CD8-positive, alpha-beta memory T cell (primary cell): ENCODE measurements around the gene PLA2G4D. TPM values are rescaled to one million over a fixed set of nuclear protein-coding genes. Genes with fewer than 3 reads are reported as not detected.
A peak's percentile ranks its signal among the peaks of the same experiment; 100 is the strongest.

ENCODE experiments used
- CTCF ChIA-PET: fragments of 350-600 bp; sonication (Branson Sonifier 250); formaldehyde crosslinking; loops from one replicate; lab custom pipeline; 2021; ENCODE audit warnings: antibody characterized with exemption; lab: Charles Lee
- POLR2A ChIA-PET: fragments of 350-600 bp; sonication (Branson Sonifier 250); formaldehyde crosslinking; loops from one replicate; lab custom pipeline; 2021; ENCODE audit warnings: antibody characterized with exemption; lab: Charles Lee
- DNase-seq, 5 donors: peaks; one replicate each; pipeline versions ENCODE4 v3.0.0 to v3.0.0-alpha.2; 2020 to 2022; ENCODE audit warnings: mixed read lengths in 1 of 5
- H3K27ac ChIP-seq: one replicate; pipeline ENCODE4 v1.7.0; 2013; ENCODE audit warnings: low read depth, mild to moderate bottlenecking, low read length, moderate library complexity
- H3K27me3 ChIP-seq: 2 replicates; pipeline ENCODE4 v1.7.0; 2013; ENCODE audit warnings: low read length, mild to moderate bottlenecking; ENCODE audit not compliant: insufficient read depth, poor library complexity, severe bottlenecking
- H3K36me3 ChIP-seq: 2 replicates; pipeline ENCODE4 v1.7.0; 2013; ENCODE audit warnings: mild to moderate bottlenecking, low read length, moderate library complexity; ENCODE audit not compliant: insufficient read depth
- H3K4me1 ChIP-seq: 2 replicates; pipeline ENCODE4 v1.7.0; 2013; ENCODE audit warnings: mild to moderate bottlenecking, low read length, moderate library complexity; ENCODE audit not compliant: insufficient read depth
- H3K4me3 ChIP-seq: 2 replicates; pipeline ENCODE4 v1.7.0; 2013; ENCODE audit warnings: mild to moderate bottlenecking, low read length
- H3K9me3 ChIP-seq: 2 replicates; pipeline ENCODE4 v1.7.0; 2013; ENCODE audit warnings: mild to moderate bottlenecking, low read length
- H3K27ac Mint-ChIP-seq, 8 donors: one replicate each; pipeline ENCODE4 v1.8.0; 2020 to 2021; ENCODE audit warnings: mixed read lengths in 8 of 8, mild to moderate bottlenecking in 6 of 8, inconsistent platforms in 3 of 8, moderate library complexity in 3 of 8
- H3K27me3 Mint-ChIP-seq, 2 donors: one replicate each; pipeline ENCODE4 v1.8.0; 2020 to 2021; ENCODE audit warnings: mixed read lengths in 2 of 2, mild to moderate bottlenecking in 1 of 2, moderate library complexity in 1 of 2
- H3K36me3 Mint-ChIP-seq, 3 donors: one replicate each; pipeline ENCODE4 v1.8.0; 2020 to 2021; ENCODE audit warnings: mixed read lengths in 3 of 3, inconsistent platforms in 1 of 3, mild to moderate bottlenecking in 1 of 3
- H3K4me1 Mint-ChIP-seq, 3 donors: one replicate each; pipeline ENCODE4 v1.8.0; 2020 to 2021; ENCODE audit warnings: mixed read lengths in 3 of 3, inconsistent platforms in 1 of 3, mild to moderate bottlenecking in 1 of 3
- H3K4me3 Mint-ChIP-seq, 7 donors: one replicate each; pipeline ENCODE4 v1.8.0; 2020 to 2021; ENCODE audit warnings: mixed read lengths in 7 of 7, mild to moderate bottlenecking in 6 of 7, moderate library complexity in 4 of 7, inconsistent platforms in 2 of 7
- H3K9me3 Mint-ChIP-seq, 5 donors: one replicate each; pipeline ENCODE4 v1.8.0; 2020 to 2022; ENCODE audit warnings: mixed read lengths in 5 of 5, mild to moderate bottlenecking in 3 of 5, moderate library complexity in 2 of 5, inconsistent platforms in 1 of 5
- polyA plus RNA-seq: library from polyadenylated mRNA; unstranded; fragments of 300-500 nt; fragmentation: Illumina TruSeq; gene quantifications from one replicate; pipeline ENCODE4 v1.2.3, GENCODE V29; 2021
- total RNA-seq, 2 experiments: library from RNA; stranded (reverse); gene quantifications; one replicate each; pipeline ENCODE4 v1.2.3, GENCODE V29; 2021

Gene PLA2G4D
- total and polyA plus RNA-seq, 3 experiments from 2014 or later: not detected

DNA sequence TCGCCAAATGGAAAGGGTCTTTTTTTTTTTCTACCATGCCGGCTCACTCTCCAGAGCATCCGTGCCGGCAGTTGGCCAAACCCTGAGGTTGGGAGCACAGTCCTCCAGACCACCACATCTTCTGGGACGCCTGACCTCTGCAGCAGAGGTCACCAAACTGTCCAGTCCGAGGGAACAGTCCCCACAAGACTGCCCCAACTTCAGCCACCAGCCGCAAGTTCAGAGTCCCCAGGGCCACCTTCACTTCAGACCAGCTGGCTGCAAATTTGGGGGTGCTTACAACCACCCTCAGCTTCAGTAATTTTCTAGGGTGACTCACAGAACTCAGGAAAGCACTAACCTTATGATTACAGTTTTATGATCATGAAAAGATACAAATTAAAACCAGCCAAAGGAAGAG lies 28.9 kb downstream of the PLA2G4D start:
- no peaks in the 10 kb centered on the region for H3K36me3 ChIP-seq
- H3K27me3 ChIP-seq: no peaks in the 10 kb centered on the region
- H3K27me3 Mint-ChIP-seq: peaks cover 17 to 36% of the 10 kb centered on the region in 2 donors
- H3K27ac ChIP-seq: no peak overlapping the region
- no peak overlapping the region for H3K4me3 ChIP-seq
- H3K4me3 Mint-ChIP-seq: no peak overlapping the region
- POLR2A ChIA-PET: no interaction called here
- peaks cover 0 to 14% (median 5%) of the 10 kb centered on the region in 5 donors for H3K9me3 Mint-ChIP-seq
- no peak overlapping the region for H3K27ac Mint-ChIP-seq
- CTCF ChIA-PET: interaction anchor here (1.1 kb wide), 1 partner anchor 76 kb away, joined by 4 read pairs; no protein-coding TSS in a partner anchor
- peaks cover 0 to 4% (median 2%) of the 10 kb centered on the region in 3 donors for H3K4me1 Mint-ChIP-seq
- no peaks in the 10 kb centered on the region for H3K9me3 ChIP-seq
- H3K36me3 Mint-ChIP-seq: peaks cover 0 to 9% (median 0%) of the 10 kb centered on the region in 3 donors
- no peak for DNase-seq
- no peaks in the 10 kb centered on the region for H3K4me1 ChIP-seq

DNA sequence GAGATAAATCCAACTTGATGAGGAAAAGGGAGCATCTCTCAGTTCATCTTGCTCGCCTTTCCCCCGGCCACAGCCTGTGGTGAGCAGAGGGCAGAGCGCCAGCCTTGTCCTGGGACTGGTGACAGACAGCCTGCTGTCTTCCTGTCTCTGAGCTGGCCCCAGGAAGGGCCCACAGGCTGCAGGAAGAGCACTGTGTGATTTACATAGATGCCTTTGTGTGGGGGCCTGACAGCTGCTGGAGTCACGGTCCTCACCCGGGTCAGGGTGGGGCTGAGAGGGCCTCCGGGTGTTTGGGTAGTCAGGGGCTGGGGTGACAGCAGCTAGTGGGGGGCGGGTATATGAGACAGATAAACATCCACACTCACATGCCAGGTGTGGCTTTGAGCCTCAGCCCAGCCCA lies 29.3 kb downstream of the PLA2G4D start:
- DNase-seq: no peak
- POLR2A ChIA-PET: no interaction called here
- no peaks in the 10 kb centered on the region for H3K36me3 ChIP-seq

DNA sequence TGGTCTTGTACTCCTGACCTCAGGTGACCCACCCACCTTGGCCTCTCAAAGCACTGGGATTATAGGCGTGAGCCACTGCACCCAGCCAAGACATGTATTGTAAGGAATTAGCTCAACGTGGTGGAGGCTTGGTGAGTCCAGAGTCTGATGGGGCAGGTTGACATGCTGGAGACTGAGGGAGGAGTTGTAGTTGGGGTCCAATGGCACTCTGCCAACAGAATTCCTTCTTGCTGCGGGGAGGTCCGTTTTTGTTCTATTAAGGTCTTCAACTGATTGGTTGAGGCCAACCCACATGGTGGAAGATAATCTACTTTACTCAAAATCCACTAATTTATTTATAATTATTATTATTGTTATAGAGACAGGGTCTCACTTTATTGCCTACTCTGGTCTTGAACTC lies 30.1 kb downstream of the PLA2G4D start:
- no peak overlapping the region for H3K4me3 Mint-ChIP-seq
- CTCF ChIA-PET: interaction anchor here (1.1 kb wide), 1 partner anchor 75 kb away, joined by 4 read pairs; no protein-coding TSS in a partner anchor
- H3K36me3 Mint-ChIP-seq: peaks cover 0 to 9% (median 0%) of the 10 kb centered on the region in 3 donors

More for the DNA sequence above, 29.3 kb downstream of the PLA2G4D start:
- Mint-ChIP-seq H3K4me1 (peaks cover 0 to 8% (median 2%) of the 10 kb centered on the region in 3 donors), H3K4me3 (no peak overlapping the region), H3K27ac (no peak overlapping the region), H3K36me3 (peaks cover 0 to 9% (median 0%) of the 10 kb centered on the region in 3 donors), H3K9me3 (peaks cover 0 to 14% (median 5%) of the 10 kb centered on the region in 5 donors), H3K27me3 (peaks cover 17 to 36% of the 10 kb centered on the region in 2 donors)
- Histone ChIP-seq H3K4me1 (peaks cover 1% of the 10 kb centered on the region), H3K4me3 (no peak overlapping the region), H3K27me3 (peaks cover 4% of the 10 kb centered on the region), H3K9me3 (no peaks in the 10 kb centered on the region), H3K27ac (no peak overlapping the region)
- CTCF ChIA-PET: interaction anchor here (1.1 kb wide), 1 partner anchor 76 kb away, joined by 4 read pairs; no protein-coding TSS in a partner anchor

DNA sequence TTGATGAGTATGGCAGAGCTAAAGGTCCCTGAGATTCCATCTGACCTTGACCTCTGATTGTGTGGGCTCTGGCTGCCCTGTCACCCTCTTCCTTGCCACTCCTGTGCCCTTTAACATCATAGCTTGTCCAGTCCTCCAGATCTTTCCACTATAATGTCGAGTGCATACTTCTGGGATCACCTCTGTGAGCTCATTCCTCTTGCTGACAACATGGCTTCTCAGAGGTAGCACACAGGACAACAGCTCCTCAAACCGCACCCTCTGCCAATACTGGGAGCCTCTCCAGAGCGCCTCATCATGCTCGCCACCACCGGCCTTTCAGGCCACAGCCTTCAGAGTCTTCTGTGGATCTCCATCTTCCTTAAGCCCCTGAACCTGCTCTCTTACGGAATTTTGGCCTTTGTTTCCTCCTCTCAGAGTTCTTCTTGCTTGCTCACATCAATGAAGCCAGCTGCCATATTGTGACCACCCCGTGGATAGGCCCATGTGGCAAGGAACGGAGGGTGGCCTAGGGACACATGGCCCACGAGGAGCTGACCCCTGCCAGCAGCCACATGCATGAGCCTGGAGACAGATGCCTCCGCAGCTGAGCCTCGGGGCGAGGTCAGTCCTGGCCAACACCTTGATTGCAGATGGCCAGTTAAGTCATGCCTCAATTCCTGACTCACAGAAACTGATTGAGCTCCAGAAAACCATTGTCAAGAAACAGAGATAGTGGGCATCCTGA lies 31.1 kb downstream of the PLA2G4D start:
- Mint-ChIP-seq H3K27me3 (peaks cover 18 to 32% of the 10 kb centered on the region in 2 donors), H3K9me3 (peaks cover 0 to 14% (median 5%) of the 10 kb centered on the region in 5 donors), H3K27ac (no peak overlapping the region), H3K4me1 (peaks cover 2 to 13% (median 3%) of the 10 kb centered on the region in 3 donors), H3K4me3 (no peak overlapping the region), H3K36me3 (peaks cover 0 to 9% (median 0%) of the 10 kb centered on the region in 3 donors)
- ChIA-PET POLR2A (no interaction called here), CTCF (interaction anchor here (0.7 kb wide), 1 partner anchor 73 kb away, joined by 3 read pairs; no protein-coding TSS in a partner anchor)
- H3K4me3 ChIP-seq: no peak overlapping the region
- no peak for DNase-seq
- peaks cover 4% of the 10 kb centered on the region for H3K27me3 ChIP-seq
- no peaks in the 10 kb centered on the region for H3K36me3 ChIP-seq
- no peak overlapping the region for H3K27ac ChIP-seq
- peaks cover 4% of the 10 kb centered on the region for H3K4me1 ChIP-seq
- no peaks in the 10 kb centered on the region for H3K9me3 ChIP-seq

More for the DNA sequence above, 30.1 kb downstream of the PLA2G4D start:
- no peak overlapping the region for H3K27ac ChIP-seq
- H3K9me3 Mint-ChIP-seq: peaks cover 0 to 14% (median 5%) of the 10 kb centered on the region in 5 donors
- peaks cover 17 to 35% of the 10 kb centered on the region in 2 donors for H3K27me3 Mint-ChIP-seq
- POLR2A ChIA-PET: no interaction called here
- peaks cover 4% of the 10 kb centered on the region for H3K4me1 ChIP-seq
- H3K27me3 ChIP-seq: peaks cover 4% of the 10 kb centered on the region
- H3K4me3 ChIP-seq: no peak overlapping the region
- H3K4me1 Mint-ChIP-seq: peaks cover 2 to 13% (median 3%) of the 10 kb centered on the region in 3 donors
- no peaks in the 10 kb centered on the region for H3K9me3 ChIP-seq
- no peak overlapping the region for H3K27ac Mint-ChIP-seq
- no peaks in the 10 kb centered on the region for H3K36me3 ChIP-seq
- no peak for DNase-seq

DNA sequence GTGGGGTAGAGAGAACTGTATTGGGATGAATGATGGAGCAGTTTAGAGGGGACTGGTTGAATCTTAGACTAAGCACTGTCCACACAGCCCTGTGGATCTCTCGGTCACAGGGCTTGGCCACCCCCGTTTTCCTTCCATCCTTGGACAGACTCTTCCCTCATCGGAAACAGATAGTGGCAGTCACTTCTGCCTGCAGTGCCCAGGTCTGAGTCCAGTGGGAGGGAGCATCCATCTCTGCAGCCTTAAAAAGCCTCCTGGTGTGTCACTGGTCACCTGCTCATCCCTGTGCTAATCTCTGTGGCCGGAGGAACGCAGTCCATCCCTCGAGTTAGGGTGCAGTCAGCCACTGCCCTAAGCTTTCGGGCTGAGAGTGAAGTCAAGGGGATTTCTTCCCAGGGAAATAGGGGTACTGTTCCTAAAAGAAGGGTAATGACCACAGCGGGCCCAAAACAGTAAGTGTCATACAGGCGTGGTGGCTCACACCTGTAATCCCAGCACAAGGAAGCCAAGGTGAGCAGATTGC lies 32.0 kb downstream of the PLA2G4D start:
- H3K4me1 Mint-ChIP-seq: peaks cover 3 to 13% (median 5%) of the 10 kb centered on the region in 3 donors

DNA sequence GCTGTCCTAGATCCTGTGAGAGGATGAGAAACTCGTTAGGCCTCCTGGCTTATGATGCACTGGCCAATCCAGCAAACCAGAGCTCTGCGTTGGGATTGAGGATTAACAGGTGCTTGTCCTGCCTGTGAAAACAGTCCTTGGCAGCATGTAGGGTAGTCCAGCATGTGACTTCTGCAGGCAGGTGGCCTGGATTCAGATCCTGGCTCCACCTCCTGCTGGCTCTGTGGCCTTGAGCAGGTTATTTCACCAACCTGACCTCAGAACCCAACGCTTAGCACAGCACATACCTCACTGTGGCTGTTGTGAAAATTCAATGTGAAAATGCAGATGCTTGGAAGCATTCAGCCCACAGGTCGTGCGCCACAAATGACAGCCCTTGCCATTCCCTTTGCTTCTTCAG lies 33.6 kb downstream of the PLA2G4D start:
- H3K27me3 ChIP-seq: peaks cover 8% of the 10 kb centered on the region
- Mint-ChIP-seq H3K4me3 (no peak overlapping the region), H3K4me1 (peaks cover 7 to 15% (median 8%) of the 10 kb centered on the region in 3 donors), H3K27ac (no peak overlapping the region), H3K36me3 (no peaks in the 10 kb centered on the region), H3K27me3 (peaks cover 30 to 37% of the 10 kb centered on the region in 2 donors), H3K9me3 (no peaks in the 10 kb centered on the region)
- no peak for DNase-seq
- no peak overlapping the region for H3K27ac ChIP-seq
- H3K36me3 ChIP-seq: no peaks in the 10 kb centered on the region
- POLR2A ChIA-PET: no interaction called here
- CTCF ChIA-PET: interaction anchor here (0.9 to 1.9 kb wide), 6 partner anchors 10 to 288 kb away, joined by 3 to 8 read pairs (median 4); no protein-coding TSS in a partner anchor
- H3K4me3 ChIP-seq: no peak overlapping the region
- H3K4me1 ChIP-seq: peaks cover 4% of the 10 kb centered on the region
- no peaks in the 10 kb centered on the region for H3K9me3 ChIP-seq

More for the DNA sequence above, 32.0 kb downstream of the PLA2G4D start:
- peaks cover 8% of the 10 kb centered on the region for H3K27me3 ChIP-seq
- ChIA-PET CTCF (interaction anchor here (1.6 kb wide), 1 partner anchor 9 kb away, joined by 8 read pairs; no protein-coding TSS in a partner anchor), POLR2A (no interaction called here)
- no peak overlapping the region for H3K4me3 ChIP-seq
- no peaks in the 10 kb centered on the region for H3K36me3 ChIP-seq
- H3K9me3 ChIP-seq: no peaks in the 10 kb centered on the region
- DNase-seq: no peak
- Mint-ChIP-seq H3K9me3 (peaks cover 0 to 9% (median 5%) of the 10 kb centered on the region in 5 donors), H3K36me3 (peaks cover 0 to 9% (median 0%) of the 10 kb centered on the region in 3 donors), H3K4me3 (no peak overlapping the region), H3K27me3 (peaks cover 26 to 35% of the 10 kb centered on the region in 2 donors), H3K27ac (peak overlapping the region in 1 of 8 donors; percentile 8)
- H3K27ac ChIP-seq: no peak overlapping the region
- peaks cover 4% of the 10 kb centered on the region for H3K4me1 ChIP-seq

DNA sequence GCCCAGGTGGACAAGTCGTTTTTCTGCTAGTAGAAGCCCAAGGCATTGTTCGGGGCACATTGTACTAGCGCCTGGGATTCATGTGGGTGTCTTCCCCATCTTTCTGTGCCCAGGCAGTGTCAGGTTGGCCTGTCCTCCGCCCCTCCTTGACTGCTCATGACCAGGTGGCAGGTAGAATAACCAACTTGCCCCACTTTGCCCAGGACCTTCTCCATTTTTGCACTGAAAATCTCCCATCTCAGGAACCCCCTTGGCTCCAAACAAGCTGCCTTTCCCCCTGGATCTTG lies 33.9 kb downstream of the PLA2G4D start:
- Mint-ChIP-seq H3K9me3 (no peaks in the 10 kb centered on the region), H3K4me3 (no peak overlapping the region), H3K36me3 (no peaks in the 10 kb centered on the region), H3K27ac (no peak overlapping the region), H3K27me3 (peaks cover 31 to 37% of the 10 kb centered on the region in 2 donors), H3K4me1 (peaks cover 7 to 15% (median 8%) of the 10 kb centered on the region in 3 donors)
- Histone ChIP-seq H3K4me1 (peaks cover 4% of the 10 kb centered on the region), H3K27me3 (peaks cover 8% of the 10 kb centered on the region), H3K36me3 (no peaks in the 10 kb centered on the region), H3K9me3 (no peaks in the 10 kb centered on the region), H3K27ac (no peak overlapping the region), H3K4me3 (no peak overlapping the region)
- CTCF ChIA-PET: interaction anchor here (0.9 to 1.9 kb wide), 6 partner anchors 10 to 287 kb away, joined by 3 to 8 read pairs (median 4); no protein-coding TSS in a partner anchor
- POLR2A ChIA-PET: no interaction called here
- DNase-seq: no peak
